Endothelial cell (in vitro differentiated cells): ENCODE data around the gene MYORG. TPM values are rescaled to one million over a fixed set of nuclear protein-coding genes. Genes with fewer than 3 reads are reported as not detected.

Experiments
- DNase-seq: peaks from one replicate; pipeline ENCODE4 v3.0.0; 2021; ENCODE audit warnings: low spot score
- H3K27ac Mint-ChIP-seq: one replicate; pipeline ENCODE4 v1.8.0; 2021; ENCODE audit warnings: mixed read lengths, inconsistent platforms; ENCODE audit not compliant: unreplicated experiment
- H3K27me3 Mint-ChIP-seq: one replicate; pipeline ENCODE4 v1.8.0; 2021; ENCODE audit warnings: mild to moderate bottlenecking, moderate library complexity, mixed read lengths, inconsistent platforms; ENCODE audit not compliant: unreplicated experiment
- H3K36me3 Mint-ChIP-seq: one replicate; pipeline ENCODE4 v1.8.0; 2021; ENCODE audit warnings: mild to moderate bottlenecking, low read depth, mixed read lengths, inconsistent platforms; ENCODE audit not compliant: unreplicated experiment
- H3K4me1 Mint-ChIP-seq: one replicate; pipeline ENCODE4 v1.8.0; 2021; ENCODE audit warnings: mild to moderate bottlenecking, mixed read lengths, inconsistent platforms; ENCODE audit not compliant: unreplicated experiment
- H3K4me3 Mint-ChIP-seq: one replicate; pipeline ENCODE4 v1.8.0; 2021; ENCODE audit warnings: mild to moderate bottlenecking, mixed read lengths, inconsistent platforms; ENCODE audit not compliant: unreplicated experiment
- H3K9me3 Mint-ChIP-seq: one replicate; pipeline ENCODE4 v1.8.0; 2021; ENCODE audit warnings: mixed read lengths, inconsistent platforms; ENCODE audit not compliant: unreplicated experiment
- CTCF ChIP-seq: fragments of 200-600 bp; sonication (generic); IDR thresholded peaks from one replicate; pipeline ENCODE4 v1.5.0; 2021; ENCODE audit warnings: antibody characterized with exemption; ENCODE audit not compliant: unreplicated experiment
- total RNA-seq: library from RNA; stranded (reverse); fragmentation: NEBNext Ultra II Directional; extraction: Animal tissue kit (Norgen Biotek cat#: 25700); gene quantifications from one replicate; pipeline ENCODE4 v1.2.1, GENCODE V29; 2021; ENCODE audit not compliant: unreplicated experiment

Gene MYORG
- total RNA-seq, 1 donor from 2014 or later: 77.0 TPM

GRCh38 chr9:34321451-34321850 lies 55.2 kb downstream of the MYORG start:
- no peak for TF ChIP-seq CTCF
- H3K27ac Mint-ChIP-seq: no peak overlapping the region
- H3K27me3 Mint-ChIP-seq: peaks cover 3% of the 10 kb centered on the region
- no peaks in the 10 kb centered on the region for H3K9me3 Mint-ChIP-seq
- H3K4me3 Mint-ChIP-seq: no peak overlapping the region
- no peaks in the 10 kb centered on the region for H3K4me1 Mint-ChIP-seq
- peaks cover 4% of the 10 kb centered on the region for H3K36me3 Mint-ChIP-seq
- no peak for DNase-seq

DNA sequence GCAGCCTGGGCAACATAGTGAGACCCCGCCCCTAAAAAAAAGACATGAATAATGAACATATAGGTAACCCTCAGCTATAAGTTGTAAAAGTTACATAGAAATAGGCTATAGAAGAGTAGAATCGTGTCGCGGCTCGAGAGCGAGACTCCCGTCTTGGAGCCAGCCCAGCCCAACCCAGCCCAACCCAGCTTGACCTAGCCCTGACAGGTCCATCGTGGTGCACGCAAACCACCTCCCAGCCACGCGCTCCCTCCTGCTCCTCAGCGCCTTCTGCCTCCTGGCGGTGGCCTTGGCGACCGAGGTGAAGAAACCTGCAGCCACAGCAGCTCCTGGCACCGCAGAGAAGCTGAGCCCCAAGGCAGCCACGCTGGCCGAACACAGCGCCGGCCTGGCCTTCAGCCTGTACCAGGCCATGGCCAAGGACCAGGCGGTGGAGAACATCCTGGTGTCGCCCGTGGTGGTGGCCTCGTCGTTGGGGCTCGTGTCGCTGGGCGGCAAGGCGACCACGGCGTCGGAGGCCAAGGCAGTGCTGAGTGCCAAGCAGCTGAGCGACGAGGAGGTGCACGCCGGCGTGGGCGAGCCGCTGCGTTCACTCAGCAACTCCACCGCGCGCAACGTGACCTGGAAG lies 58.4 kb downstream of the MYORG start:
- no peak for DNase-seq
- no peak for TF ChIP-seq CTCF
- Mint-ChIP-seq H3K9me3 (no peaks in the 10 kb centered on the region), H3K36me3 (peaks cover 4% of the 10 kb centered on the region), H3K27me3 (peaks cover 3% of the 10 kb centered on the region), H3K4me1 (no peaks in the 10 kb centered on the region), H3K4me3 (no peak overlapping the region), H3K27ac (peak overlapping the region; percentile 36)

DNA sequence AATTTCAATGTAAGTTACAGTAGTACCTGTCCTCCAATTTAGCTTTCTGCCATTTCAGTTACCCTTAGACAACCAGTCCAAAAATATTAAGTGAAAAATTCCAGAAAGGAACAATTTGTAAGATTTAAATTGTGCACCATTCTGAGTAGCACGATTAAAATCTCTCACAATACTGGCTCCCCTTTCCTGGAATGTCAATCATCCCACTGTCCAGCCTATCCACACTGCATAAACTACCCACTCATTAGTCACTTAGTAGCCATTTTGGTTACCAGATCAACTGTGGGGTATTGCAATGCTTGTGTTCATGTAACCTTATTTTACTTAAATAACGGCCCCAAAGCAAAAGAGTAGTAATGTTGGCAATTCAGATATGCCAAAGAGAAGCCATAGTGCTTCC lies 59.3 kb downstream of the MYORG start:
- H3K27me3 Mint-ChIP-seq: peaks cover 5% of the 10 kb centered on the region
- no peak overlapping the region for H3K4me3 Mint-ChIP-seq
- no peaks in the 10 kb centered on the region for H3K9me3 Mint-ChIP-seq
- no peak for DNase-seq
- peaks cover 4% of the 10 kb centered on the region for H3K36me3 Mint-ChIP-seq
- no peaks in the 10 kb centered on the region for H3K4me1 Mint-ChIP-seq
- no peak overlapping the region for H3K27ac Mint-ChIP-seq
- no peak for TF ChIP-seq CTCF

Other genes starting within 250 kb of the MYORG start
- gene UBAP1, start 197.9 kb downstream of the MYORG start, total RNA-seq: 32.5 TPM
- gene KIF24, start 47.6 kb downstream of the MYORG start, total RNA-seq: 2.2 TPM
- 16.8 TPM for gene NUDT2, start 47.3 kb downstream of the MYORG start, total RNA-seq
- gene FAM219A, start 81.7 kb upstream of the MYORG start, total RNA-seq: 55.3 TPM
- 0.74 TPM for gene DNAI1, start 81.9 kb upstream of the MYORG start, total RNA-seq
- 4.1 TPM for gene ENHO, start 146.1 kb upstream of the MYORG start, total RNA-seq
- 3.1 TPM for gene CNTFR, start 212.8 kb upstream of the MYORG start, total RNA-seq
- gene RPP25L, start 235.2 kb upstream of the MYORG start, total RNA-seq: 12.9 TPM
- 81.5 TPM for gene DCTN3, start 243.6 kb upstream of the MYORG start, total RNA-seq